K562 (cell line): ENCODE measurements around the gene ANKRD34B.

Experiments
- CBX3 ChIP-seq, 2 experiments: IDR thresholded peaks; 1 replicate in 1 of 2; 2 replicates in 1 of 2; pipeline ENCODE4 v1.6.1; 2012; ENCODE audit warnings: inconsistent platforms in 2 of 2, low read length in 2 of 2, borderline replicate concordance in 1 of 2, control low read depth in 1 of 2
- E2F3 ChIP-seq: fragments of 250-450 bp; sonication (Bioruptor Pico); IDR thresholded peaks from 2 replicates; pipeline ENCODE4 v1.4.0; 2020; ENCODE audit warnings: mild to moderate bottlenecking
- EZH2 ChIP-seq: IDR thresholded peaks from 2 replicates; pipeline ENCODE4 v1.6.1; 2012; ENCODE audit warnings: low read depth, mild to moderate bottlenecking, inconsistent platforms, low read length, borderline replicate concordance
- KLF13 ChIP-seq: fragments of 450-650 bp; IDR thresholded peaks from 2 replicates; pipeline ENCODE4 v1.6.1; 2016; ENCODE audit warnings: missing genetic modification characterization, low read depth, mild to moderate bottlenecking, missing compliant biosample characterization, moderate library complexity, borderline replicate concordance
- MXI1 ChIP-seq: IDR thresholded peaks from 2 replicates; pipeline ENCODE4 v1.6.1; 2011; ENCODE audit warnings: low read depth, mild to moderate bottlenecking, improper control_type of control experiment, low read length
- NFE2L1 ChIP-seq: fragments of 450-650 bp; IDR thresholded peaks from 2 replicates; pipeline ENCODE4 v1.6.1; 2016; ENCODE audit warnings: missing genetic modification characterization, low read depth, mild to moderate bottlenecking, missing compliant biosample characterization, moderate library complexity, borderline replicate concordance
- NR1H2 ChIP-seq: sonication (generic); formaldehyde crosslinking; IDR thresholded peaks from 2 replicates; pipeline ENCODE4 v1.4.0; 2020; ENCODE audit warnings: mild to moderate bottlenecking, missing genetic modification reagents
- RAD51 ChIP-seq: fragments of 450-650 bp; IDR thresholded peaks from 2 replicates; pipeline ENCODE4 v1.7.1; 2016; ENCODE audit warnings: low read depth, mild to moderate bottlenecking, borderline replicate concordance
- ZNF197 ChIP-seq: fragments of 200-800 bp; sonication (Bioruptor generic); IDR thresholded peaks from 2 replicates; pipeline ENCODE4 v1.6.1; 2016; ENCODE audit warnings: low read depth, missing genetic modification characterization, missing compliant biosample characterization
- ZNF785 ChIP-seq: fragments of 250-450 bp; sonication (Bioruptor Pico); IDR thresholded peaks from 2 replicates; pipeline ENCODE4 v1.4.0; 2020; ENCODE audit warnings: mild to moderate bottlenecking
- TF ChIP-seq, protein P1 (sequence below), 3 experiments: IDR thresholded peaks in 2 of 3; conservative IDR thresholded peaks in 1 of 3; 2 replicates each; pipeline ENCODE4 v1.5.1; 2011 to 2012; ENCODE audit warnings: low read length in 3 of 3, mild to moderate bottlenecking in 3 of 3, control low read depth in 2 of 3, improper control_type of control experiment in 1 of 3, inconsistent platforms in 1 of 3, low read depth in 1 of 3, mixed read lengths in 1 of 3, moderate library complexity in 1 of 3; ENCODE audit not compliant: insufficient read depth in 2 of 3
- TF ChIP-seq, protein P2 (sequence below): fragments of 450-650 bp; IDR thresholded peaks from 2 replicates; pipeline ENCODE4 v1.6.1; 2016

DNA sequence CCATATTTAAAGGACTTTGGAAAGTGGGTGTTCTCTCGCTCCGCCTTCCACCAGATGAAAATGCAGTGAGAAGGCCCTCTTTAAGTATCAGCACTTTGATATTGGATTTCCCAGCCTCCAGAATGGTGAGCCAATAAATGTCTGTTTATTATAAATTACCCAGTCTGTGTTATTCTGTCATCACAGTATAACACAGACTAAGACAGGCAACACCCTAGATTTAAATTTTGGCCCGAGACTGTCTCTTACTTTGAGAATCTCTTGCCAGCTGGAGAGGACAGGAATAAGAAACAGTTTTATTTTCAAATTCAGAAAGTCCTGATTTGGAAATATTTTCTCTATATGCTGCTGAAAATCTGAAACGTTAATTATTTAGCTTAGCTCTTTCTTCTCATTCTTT, 60.7 kb downstream of the ANKRD34B start:
- TF ChIP-seq, protein P1, sequence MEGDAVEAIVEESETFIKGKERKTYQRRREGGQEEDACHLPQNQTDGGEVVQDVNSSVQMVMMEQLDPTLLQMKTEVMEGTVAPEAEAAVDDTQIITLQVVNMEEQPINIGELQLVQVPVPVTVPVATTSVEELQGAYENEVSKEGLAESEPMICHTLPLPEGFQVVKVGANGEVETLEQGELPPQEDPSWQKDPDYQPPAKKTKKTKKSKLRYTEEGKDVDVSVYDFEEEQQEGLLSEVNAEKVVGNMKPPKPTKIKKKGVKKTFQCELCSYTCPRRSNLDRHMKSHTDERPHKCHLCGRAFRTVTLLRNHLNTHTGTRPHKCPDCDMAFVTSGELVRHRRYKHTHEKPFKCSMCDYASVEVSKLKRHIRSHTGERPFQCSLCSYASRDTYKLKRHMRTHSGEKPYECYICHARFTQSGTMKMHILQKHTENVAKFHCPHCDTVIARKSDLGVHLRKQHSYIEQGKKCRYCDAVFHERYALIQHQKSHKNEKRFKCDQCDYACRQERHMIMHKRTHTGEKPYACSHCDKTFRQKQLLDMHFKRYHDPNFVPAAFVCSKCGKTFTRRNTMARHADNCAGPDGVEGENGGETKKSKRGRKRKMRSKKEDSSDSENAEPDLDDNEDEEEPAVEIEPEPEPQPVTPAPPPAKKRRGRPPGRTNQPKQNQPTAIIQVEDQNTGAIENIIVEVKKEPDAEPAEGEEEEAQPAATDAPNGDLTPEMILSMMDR (IDR thresholded peaks at IDR 0.05 in 2 of 3, conservative IDR thresholded peaks at IDR 0.05 in 1 of 3; ENCODE audit: insufficient read depth in 2 of 3, low read depth in 1 of 3, low read length in 3 of 3) = no peak
- TF ChIP-seq, protein P2, sequence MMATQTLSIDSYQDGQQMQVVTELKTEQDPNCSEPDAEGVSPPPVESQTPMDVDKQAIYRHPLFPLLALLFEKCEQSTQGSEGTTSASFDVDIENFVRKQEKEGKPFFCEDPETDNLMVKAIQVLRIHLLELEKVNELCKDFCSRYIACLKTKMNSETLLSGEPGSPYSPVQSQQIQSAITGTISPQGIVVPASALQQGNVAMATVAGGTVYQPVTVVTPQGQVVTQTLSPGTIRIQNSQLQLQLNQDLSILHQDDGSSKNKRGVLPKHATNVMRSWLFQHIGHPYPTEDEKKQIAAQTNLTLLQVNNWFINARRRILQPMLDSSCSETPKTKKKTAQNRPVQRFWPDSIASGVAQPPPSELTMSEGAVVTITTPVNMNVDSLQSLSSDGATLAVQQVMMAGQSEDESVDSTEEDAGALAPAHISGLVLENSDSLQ = no peak
- TF ChIP-seq E2F3 (CRISPR knock-in tag) = no peak
- no peak for TF ChIP-seq MXI1
- TF ChIP-seq ZNF197 (CRISPR knock-in tag) = no peak
- TF ChIP-seq KLF13 (tag) = no peak
- TF ChIP-seq NR1H2 (CRISPR knock-in tag) = no peak
- TF ChIP-seq CBX3 (IDR thresholded peaks at IDR 0.05; ENCODE audit: borderline replicate concordance in 1 of 2, low read length in 2 of 2) = no peak
- TF ChIP-seq ZNF785 (CRISPR knock-in tag) = no peak
- TF ChIP-seq EZH2 = no peak
- TF ChIP-seq NFE2L1 (tag) = no peak
- no peak for TF ChIP-seq RAD51
